HepG2 (cell line): ENCODE results near the gene STRIT1. TPM values are rescaled to one million over a fixed set of nuclear protein-coding genes. Genes with fewer than 3 reads are reported as not detected.

Experiments
- ASH2L ChIP-seq: fragments of 300-600, 200-600 bp; sonication (generic); IDR thresholded peaks from 2 replicates; pipeline ENCODE4 v1.7.0; 2017; ENCODE audit warnings: low read depth, mild to moderate bottlenecking, moderate library complexity, mixed read lengths, low read length; ENCODE audit not compliant: insufficient read length
- BRD4 ChIP-seq: sonication (generic); formaldehyde crosslinking; IDR thresholded peaks from 2 replicates; pipeline ENCODE4 v1.4.0; 2020; ENCODE audit warnings: missing genetic modification reagents
- CC2D1A ChIP-seq: sonication (generic); formaldehyde crosslinking; IDR thresholded peaks from 2 replicates; pipeline ENCODE4 v1.8.1; 2023; ENCODE audit warnings: mild to moderate bottlenecking, missing genetic modification reagents
- EEA1 ChIP-seq: sonication (generic); formaldehyde crosslinking; IDR thresholded peaks from 2 replicates; pipeline ENCODE4 v1.5.1; 2020; ENCODE audit warnings: mild to moderate bottlenecking, missing genetic modification reagents, borderline replicate concordance
- HNF4A ChIP-seq: sonication (generic); formaldehyde crosslinking; IDR thresholded peaks from 2 replicates; pipeline ENCODE4 v1.4.0; 2020; ENCODE audit warnings: missing genetic modification reagents
- JUNB ChIP-seq: sonication (generic); formaldehyde crosslinking; IDR thresholded peaks from 2 replicates; pipeline ENCODE4 v1.8.0; 2022; ENCODE audit warnings: missing genetic modification reagents, mild to moderate bottlenecking, borderline replicate concordance
- MLLT10 ChIP-seq: sonication (generic); formaldehyde crosslinking; IDR thresholded peaks from 2 replicates; pipeline ENCODE4 v1.4.0; 2020; ENCODE audit warnings: missing genetic modification reagents
- PHF5A ChIP-seq: IDR thresholded peaks from one replicate; pipeline ENCODE4 v1.6.1; 2018; ENCODE audit warnings: low read depth, missing genetic modification reagents; ENCODE audit not compliant: unreplicated experiment
- PITX1 ChIP-seq: sonication (generic); formaldehyde crosslinking; IDR thresholded peaks from 2 replicates; pipeline ENCODE4 v1.5.1; 2020; ENCODE audit warnings: mild to moderate bottlenecking, missing genetic modification reagents
- RARA ChIP-seq: IDR thresholded peaks from 2 replicates; pipeline ENCODE4 v1.6.1; 2016; ENCODE audit warnings: missing genetic modification reagents, missing compliant biosample characterization
- REPIN1 ChIP-seq: sonication (generic); formaldehyde crosslinking; IDR thresholded peaks from 2 replicates; pipeline ENCODE4 v1.8.0; 2022; ENCODE audit warnings: missing genetic modification reagents, low read depth, mild to moderate bottlenecking, borderline replicate concordance
- RFX3 ChIP-seq: IDR thresholded peaks from 2 replicates; pipeline ENCODE4 v1.6.1; 2016; ENCODE audit warnings: missing biosample characterization, missing genetic modification reagents
- RXRB ChIP-seq: IDR thresholded peaks from 2 replicates; pipeline ENCODE4 v1.6.1; 2016; ENCODE audit warnings: borderline replicate concordance, missing genetic modification reagents, missing compliant biosample characterization
- SOX13 ChIP-seq, 3 experiments: fragments of 450-650 bp in 1 of 3; sonication (generic) in 1 of 3; formaldehyde crosslinking in 1 of 3; IDR thresholded peaks in 2 of 3; conservative IDR thresholded peaks in 1 of 3; 2 replicates each; pipeline versions ENCODE4 v1.5.0 to v1.6.1; 2016 to 2020; ENCODE audit warnings: antibody characterized with exemption in 1 of 3, mild to moderate bottlenecking in 1 of 3, missing compliant biosample characterization in 1 of 3, missing genetic modification reagents in 1 of 3, moderate library complexity in 1 of 3
- SOX5 ChIP-seq: IDR thresholded peaks from 2 replicates; pipeline ENCODE4 v1.6.1; 2016; ENCODE audit warnings: borderline replicate concordance
- SOX6 ChIP-seq, 2 experiments: fragments of 450-650 bp in 1 of 2; sonication (generic) in 1 of 2; formaldehyde crosslinking in 1 of 2; IDR thresholded peaks; 2 replicates each; pipeline versions ENCODE4 v1.4.0 to v1.6.1; 2017 to 2020; ENCODE audit warnings: antibody characterized with exemption in 1 of 2, mild to moderate bottlenecking in 1 of 2, missing genetic modification reagents in 1 of 2
- TCF7 ChIP-seq: sonication (generic); IDR thresholded peaks from 2 replicates; pipeline ENCODE4 v1.6.1; 2016; ENCODE audit warnings: antibody characterized with exemption, low read depth
- ZBTB10 ChIP-seq: sonication (generic); formaldehyde crosslinking; IDR thresholded peaks from 2 replicates; pipeline ENCODE4 v1.4.0; 2020; ENCODE audit warnings: missing genetic modification reagents, borderline replicate concordance
- ZIK1 ChIP-seq: sonication (generic); formaldehyde crosslinking; IDR thresholded peaks from 2 replicates; pipeline ENCODE4 v1.5.0; 2020; ENCODE audit warnings: mild to moderate bottlenecking, low read depth, missing genetic modification reagents, borderline replicate concordance
- ZNF276 ChIP-seq: sonication (generic); formaldehyde crosslinking; IDR thresholded peaks from 2 replicates; pipeline ENCODE4 v1.4.0; 2020; ENCODE audit warnings: mild to moderate bottlenecking, low read depth, missing genetic modification reagents
- ZNF292 ChIP-seq: sonication (generic); formaldehyde crosslinking; IDR thresholded peaks from 2 replicates; pipeline ENCODE4 v1.8.1; 2022; ENCODE audit warnings: mild to moderate bottlenecking, low read depth, missing genetic modification reagents, borderline replicate concordance
- ZNF430 ChIP-seq: sonication (generic); formaldehyde crosslinking; IDR thresholded peaks from 2 replicates; pipeline ENCODE4 v1.9.0; 2021; ENCODE audit warnings: mild to moderate bottlenecking, missing genetic modification reagents
- ZNF709 ChIP-seq: sonication (generic); formaldehyde crosslinking; IDR thresholded peaks from 2 replicates; pipeline ENCODE4 v1.5.0; 2020; ENCODE audit warnings: mild to moderate bottlenecking, missing genetic modification reagents
- ZNF713 ChIP-seq: sonication (generic); formaldehyde crosslinking; IDR thresholded peaks from 2 replicates; pipeline ENCODE4 v1.4.0; 2020; ENCODE audit warnings: mild to moderate bottlenecking, missing genetic modification reagents
- ZNF720 ChIP-seq: sonication (generic); formaldehyde crosslinking; IDR thresholded peaks from 2 replicates; pipeline ENCODE4 v1.4.0; 2020; ENCODE audit warnings: missing genetic modification reagents
- polyA plus RNA-seq, 8 experiments: library from polyadenylated mRNA; depleted of rRNA in 3 of 8; stranded (reverse) in 7 of 8; unstranded in 1 of 8; fragments of >200 nt; fragmentation: Illumina TruSeq in 4 of 8; extraction: Trizol in 4 of 8; gene quantifications; 2 replicates each; pipeline versions ENCODE4 v1.2.1 to v1.2.3, GENCODE V29; 2011 to 2016; ENCODE audit warnings: low read depth in 4 of 8, missing spikeins in 1 of 8, mixed read lengths in 1 of 8; ENCODE audit not compliant: insufficient read depth in 1 of 8
- total RNA-seq, 5 experiments: library from RNA; depleted of rRNA; stranded (reverse); fragments of >200 nt; fragmentation: Illumina TruSeq; extraction: Trizol; gene quantifications; 2 replicates each; pipeline ENCODE4 v1.2.3, GENCODE V29; 2016; ENCODE audit warnings: low read depth in 1 of 5

STRIT1 gene
- total and polyA plus RNA-seq, 2 of the 13 experiments (the other 11 are each of a cell fraction or from before 2014, with no cell fraction given), result not detected

GRCh38 chr3:155282385-155283091 is 10.9 kb downstream of the STRIT1 start (continued):
- TF ChIP-seq RFX3, result no peak
- TF ChIP-seq ZIK1 (CRISPR knock-in tag), result no peak
- TF ChIP-seq HNF4A (CRISPR knock-in tag), result 0 out of 2 replicates have a peak, but pooled peaks have one; percentile 20
- peak; percentile 40; the same call in 1 of the 2 replicates for TF ChIP-seq RARA (CRISPR knock-in tag)
- no peak for TF ChIP-seq ZNF720 (CRISPR knock-in tag)
- TF ChIP-seq REPIN1 (CRISPR knock-in tag), result no peak
- no peak for TF ChIP-seq JUNB
- no peak for TF ChIP-seq BRD4
- no peak for TF ChIP-seq ZNF430 (CRISPR knock-in tag)
- TF ChIP-seq TCF7, result 0 out of 2 replicates have a peak, but pooled peaks have one; percentile 15
- TF ChIP-seq EEA1 (CRISPR knock-in tag), result no peak
- TF ChIP-seq ZNF713 (CRISPR knock-in tag), result no peak
- no peak for TF ChIP-seq PITX1 (CRISPR knock-in tag)
- no peak for TF ChIP-seq SOX6 (IDR thresholded peaks at IDR 0.05)
- TF ChIP-seq SOX6 (CRISPR knock-in tag; IDR thresholded peaks at IDR 0.05), result peak; percentile 64; the same call in 1 of the 2 replicates
- TF ChIP-seq ZNF709 (CRISPR knock-in tag), result no peak
- peak; percentile 38; the same call in 1 of the 2 replicates for TF ChIP-seq SOX5
- no peak for TF ChIP-seq ZBTB10 (CRISPR knock-in tag)
- no peak for TF ChIP-seq CC2D1A (CRISPR knock-in tag)
- no peak for TF ChIP-seq PHF5A
- no peak for TF ChIP-seq ZNF276 (CRISPR knock-in tag)
- TF ChIP-seq RXRB (CRISPR knock-in tag), result no peak
- TF ChIP-seq SOX13 (IDR thresholded peaks at IDR 0.05), result no peak
- peak in 1 of 2 experiments; percentile 52; a peak in 2 of 4 replicates for TF ChIP-seq SOX13 (CRISPR knock-in tag; conservative IDR thresholded peaks at IDR 0.05 in 1 of 2, IDR thresholded peaks at IDR 0.05 in 1 of 2)
- TF ChIP-seq ZNF292, result no peak
- no peak for TF ChIP-seq ASH2L
- no peak for TF ChIP-seq MLLT10 (CRISPR knock-in tag)
